Measurements from ENCODE around the gene FAM111B. TPM values are rescaled to one million over a fixed set of nuclear protein-coding genes. Genes with fewer than 3 reads are reported as not detected.
A peak's percentile ranks its signal among the peaks of the same experiment; 100 is the strongest.
"Not testable (repeated sequence)": the region's sequence is repeated elsewhere in the genome, so short reads cannot be mapped to it uniquely, and the experiment has no call there.

Gene FAM111B
- total RNA-seq, 2 donors from 2014 or later: 20.0 to 23.1 TPM

- no peaks in the 10 kb centered on the region for H3K36me3 Mint-ChIP-seq (ENCODE audit: low read depth)
- 92 to 100% methylated on average over 5 of the region's 5 CpGs for WGBS, 2 experiments (ENCODE audit: insufficient coverage in 1 of 2, insufficient read length in 1 of 2)
- H3K9me3 Mint-ChIP-seq: no peaks in the 10 kb centered on the region
- H3K4me1 ChIP-seq (ENCODE audit: control insufficient read depth, insufficient read depth, low read length): no peaks in the 10 kb centered on the region
- H3K27ac Mint-ChIP-seq: no peak overlapping the region
- H3K9me3 ChIP-seq (ENCODE audit: control insufficient read depth, low read length): no peaks in the 10 kb centered on the region
- no peak overlapping the region for H3K27ac ChIP-seq (ENCODE audit: low read depth, low read length)
- H3K4me3 Mint-ChIP-seq: no peak overlapping the region
- H3K27me3 Mint-ChIP-seq (ENCODE audit: insufficient read depth): peaks cover 37% of the 10 kb centered on the region
- peak; percentile 82 for TF ChIP-seq CTCF (conservative IDR thresholded peaks at IDR 0.05)
- peaks cover 3% of the 10 kb centered on the region for H3K4me1 Mint-ChIP-seq
- H3K36me3 ChIP-seq (ENCODE audit: control insufficient read depth, insufficient read depth, low read length): no peaks in the 10 kb centered on the region
- H3K9ac ChIP-seq (ENCODE audit: extremely low read depth, low read length, poor library complexity, severe bottlenecking): no peak overlapping the region
- H3K4me3 ChIP-seq (ENCODE audit: low read length): no peak overlapping the region
- peak; percentile 83 for DNase-seq
- H3K27me3 ChIP-seq (ENCODE audit: control insufficient read depth, insufficient read depth, low read length, poor library complexity, severe bottlenecking): no peaks in the 10 kb centered on the region
Observed at GRCh38 chr11:59097113-59097708, 9.8 kb upstream of the FAM111B start.

- H3K27ac Mint-ChIP-seq; H3K9me3 ChIP-seq (ENCODE audit: control insufficient read depth, low read length); H3K4me3 Mint-ChIP-seq; H3K36me3 Mint-ChIP-seq (ENCODE audit: low read depth); H3K36me3 ChIP-seq (ENCODE audit: control insufficient read depth, insufficient read depth, low read length); H3K4me1 ChIP-seq (ENCODE audit: control insufficient read depth, insufficient read depth, low read length); H3K9ac ChIP-seq (ENCODE audit: extremely low read depth, low read length, poor library complexity, severe bottlenecking); H3K9me3 Mint-ChIP-seq; H3K27ac ChIP-seq (ENCODE audit: low read depth, low read length); H3K4me3 ChIP-seq (ENCODE audit: low read length); H3K27me3 ChIP-seq (ENCODE audit: control insufficient read depth, insufficient read depth, low read length, poor library complexity, severe bottlenecking); H3K4me1 Mint-ChIP-seq; DNase-seq: not testable (repeated sequence)
- peaks cover 38% of the 10 kb centered on the region for H3K27me3 Mint-ChIP-seq (ENCODE audit: insufficient read depth)
- 88 to 100% methylated on average over 1 to 7 of the region's 8 CpGs for WGBS, 2 experiments (ENCODE audit: insufficient coverage in 1 of 2, insufficient read length in 1 of 2)
Observed at GRCh38 chr11:59097938-59098337, 9.1 kb upstream of the FAM111B start.

GRCh38 chr11:59102259-59102765, 4.7 kb upstream of the FAM111B start:
- TF ChIP-seq CTCF (conservative IDR thresholded peaks at IDR 0.05): peak; percentile 55
- Histone ChIP-seq H3K9me3 (ENCODE audit: control insufficient read depth, low read length) (no peaks in the 10 kb centered on the region), H3K4me3 (ENCODE audit: low read length) (no peak overlapping the region), H3K9ac (ENCODE audit: extremely low read depth, low read length, poor library complexity, severe bottlenecking) (no peak overlapping the region), H3K4me1 (ENCODE audit: control insufficient read depth, insufficient read depth, low read length) (no peaks in the 10 kb centered on the region), H3K27me3 (ENCODE audit: control insufficient read depth, insufficient read depth, low read length, poor library complexity, severe bottlenecking) (no peaks in the 10 kb centered on the region), H3K36me3 (ENCODE audit: control insufficient read depth, insufficient read depth, low read length) (no peaks in the 10 kb centered on the region), H3K27ac (ENCODE audit: low read depth, low read length) (no peak overlapping the region)
- Mint-ChIP-seq H3K36me3 (ENCODE audit: low read depth) (no peaks in the 10 kb centered on the region), H3K4me3 (peak overlapping the region; percentile 53), H3K27ac (peak overlapping the region; percentile 40), H3K27me3 (ENCODE audit: insufficient read depth) (peaks cover 67% of the 10 kb centered on the region), H3K9me3 (no peaks in the 10 kb centered on the region), H3K4me1 (peaks cover 7% of the 10 kb centered on the region)
- peak; percentile 95 for DNase-seq
- 46 to 70% methylated on average over 7 to 23 of the region's 23 CpGs for WGBS, 2 experiments (ENCODE audit: insufficient coverage in 1 of 2, insufficient read length in 1 of 2)

- Mint-ChIP-seq H3K27me3 (ENCODE audit: insufficient read depth) (peaks cover 54% of the 10 kb centered on the region), H3K4me3 (peak overlapping the region; percentile 79), H3K4me1 (peaks cover 19% of the 10 kb centered on the region), H3K36me3 (ENCODE audit: low read depth) (peaks cover 20% of the 10 kb centered on the region)
- peak overlapping the region; percentile 89 for H3K4me3 ChIP-seq (ENCODE audit: low read length)
- not testable (repeated sequence) for H3K27me3 ChIP-seq (ENCODE audit: control insufficient read depth, insufficient read depth, low read length, poor library complexity, severe bottlenecking); H3K4me1 ChIP-seq (ENCODE audit: control insufficient read depth, insufficient read depth, low read length); H3K9me3 Mint-ChIP-seq; H3K27ac Mint-ChIP-seq; H3K27ac ChIP-seq (ENCODE audit: low read depth, low read length); H3K9me3 ChIP-seq (ENCODE audit: control insufficient read depth, low read length)
- peak overlapping the region; percentile 41 for H3K9ac ChIP-seq (ENCODE audit: extremely low read depth, low read length, poor library complexity, severe bottlenecking)
- 14% methylated on average over 9 of the region's 10 CpGs; no CpG with 5 or more reads in 1 of the 2 experiments for WGBS, 2 experiments (ENCODE audit: insufficient coverage in 1 of 2, insufficient read length in 1 of 2)
- H3K36me3 ChIP-seq (ENCODE audit: control insufficient read depth, insufficient read depth, low read length): peaks cover 17% of the 10 kb centered on the region
- peak; percentile 59 for DNase-seq
Observed at GRCh38 chr11:59107721-59108120, 684 bp downstream of the FAM111B start.

All from endodermal cell (in vitro differentiated cells).